Neural cell (in vitro differentiated cells): ENCODE results near the gene KRT74.

Experiments
- EP300 ChIP-seq: fragments of 450-650 bp; conservative IDR thresholded peaks from 2 replicates; pipeline ENCODE4 v1.6.1; 2014; ENCODE audit warnings: antibody characterized with exemption, mild to moderate bottlenecking, moderate library complexity; ENCODE audit not compliant: poor library complexity, severe bottlenecking
- EZH2 ChIP-seq: fragments of 200-600, 300-800 bp; shearing (Covaris generic), sonication (generic); IDR thresholded peaks from 2 replicates; pipeline ENCODE4 v1.6.1; 2014; ENCODE audit warnings: antibody characterized with exemption, low read length, borderline replicate concordance, mild to moderate bottlenecking; ENCODE audit not compliant: insufficient read depth, poor library complexity, severe bottlenecking
- MXI1 ChIP-seq: fragments of 450-650 bp; conservative IDR thresholded peaks from 2 replicates; pipeline ENCODE4 v1.6.1; 2014; ENCODE audit warnings: antibody characterized with exemption, mild to moderate bottlenecking; ENCODE audit not compliant: poor library complexity, severe bottlenecking
- POLR2AphosphoS5 ChIP-seq: IDR thresholded peaks from 2 replicates; pipeline ENCODE4 v1.6.1; 2012
- RAD21 ChIP-seq: fragments of 450-650 bp; conservative IDR thresholded peaks from 2 replicates; pipeline ENCODE4 v1.6.1; 2014; ENCODE audit warnings: antibody characterized with exemption, mild to moderate bottlenecking, moderate library complexity
- SMC3 ChIP-seq: fragments of 450-650 bp; conservative IDR thresholded peaks from 2 replicates; pipeline ENCODE4 v1.6.1; 2014; ENCODE audit warnings: antibody characterized with exemption, mild to moderate bottlenecking, moderate library complexity; ENCODE audit not compliant: poor library complexity
- TAF1 ChIP-seq: IDR thresholded peaks from 2 replicates; pipeline ENCODE4 v1.6.1; 2012; ENCODE audit warnings: low read depth
- TF ChIP-seq, protein P1 (sequence below): IDR thresholded peaks from 2 replicates; pipeline ENCODE4 v1.6.1; 2012; ENCODE audit warnings: borderline replicate concordance
- TF ChIP-seq, protein P2 (sequence below): fragments of 450-650 bp; IDR thresholded peaks from 2 replicates; pipeline ENCODE4 v1.5.1; 2014; ENCODE audit warnings: antibody characterized with exemption, mild to moderate bottlenecking, moderate library complexity; ENCODE audit not compliant: poor library complexity, severe bottlenecking

DNA sequence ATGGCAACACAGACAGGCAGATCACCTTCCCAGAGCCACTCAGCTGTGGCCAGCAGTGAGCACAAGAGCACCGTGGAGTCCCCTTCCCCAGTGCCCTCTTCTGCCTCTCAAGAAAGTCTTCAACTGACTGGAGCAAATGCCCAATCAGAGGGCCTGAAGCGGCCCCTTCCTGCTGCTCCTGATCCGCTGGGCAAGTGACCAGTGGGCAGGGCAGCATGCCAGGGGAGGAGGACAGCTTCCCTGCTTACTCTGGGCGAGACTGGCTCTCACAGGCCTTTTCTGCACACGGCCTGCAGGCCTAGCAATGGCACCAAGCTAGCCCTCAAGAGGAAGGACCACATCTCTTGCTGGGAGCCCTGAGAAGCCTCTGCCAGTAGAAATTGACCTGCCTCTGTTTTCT lies 21.6 kb downstream of the KRT74 start:
- TF ChIP-seq, protein P1, sequence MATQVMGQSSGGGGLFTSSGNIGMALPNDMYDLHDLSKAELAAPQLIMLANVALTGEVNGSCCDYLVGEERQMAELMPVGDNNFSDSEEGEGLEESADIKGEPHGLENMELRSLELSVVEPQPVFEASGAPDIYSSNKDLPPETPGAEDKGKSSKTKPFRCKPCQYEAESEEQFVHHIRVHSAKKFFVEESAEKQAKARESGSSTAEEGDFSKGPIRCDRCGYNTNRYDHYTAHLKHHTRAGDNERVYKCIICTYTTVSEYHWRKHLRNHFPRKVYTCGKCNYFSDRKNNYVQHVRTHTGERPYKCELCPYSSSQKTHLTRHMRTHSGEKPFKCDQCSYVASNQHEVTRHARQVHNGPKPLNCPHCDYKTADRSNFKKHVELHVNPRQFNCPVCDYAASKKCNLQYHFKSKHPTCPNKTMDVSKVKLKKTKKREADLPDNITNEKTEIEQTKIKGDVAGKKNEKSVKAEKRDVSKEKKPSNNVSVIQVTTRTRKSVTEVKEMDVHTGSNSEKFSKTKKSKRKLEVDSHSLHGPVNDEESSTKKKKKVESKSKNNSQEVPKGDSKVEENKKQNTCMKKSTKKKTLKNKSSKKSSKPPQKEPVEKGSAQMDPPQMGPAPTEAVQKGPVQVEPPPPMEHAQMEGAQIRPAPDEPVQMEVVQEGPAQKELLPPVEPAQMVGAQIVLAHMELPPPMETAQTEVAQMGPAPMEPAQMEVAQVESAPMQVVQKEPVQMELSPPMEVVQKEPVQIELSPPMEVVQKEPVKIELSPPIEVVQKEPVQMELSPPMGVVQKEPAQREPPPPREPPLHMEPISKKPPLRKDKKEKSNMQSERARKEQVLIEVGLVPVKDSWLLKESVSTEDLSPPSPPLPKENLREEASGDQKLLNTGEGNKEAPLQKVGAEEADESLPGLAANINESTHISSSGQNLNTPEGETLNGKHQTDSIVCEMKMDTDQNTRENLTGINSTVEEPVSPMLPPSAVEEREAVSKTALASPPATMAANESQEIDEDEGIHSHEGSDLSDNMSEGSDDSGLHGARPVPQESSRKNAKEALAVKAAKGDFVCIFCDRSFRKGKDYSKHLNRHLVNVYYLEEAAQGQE: no peak
- TF ChIP-seq, protein P2, sequence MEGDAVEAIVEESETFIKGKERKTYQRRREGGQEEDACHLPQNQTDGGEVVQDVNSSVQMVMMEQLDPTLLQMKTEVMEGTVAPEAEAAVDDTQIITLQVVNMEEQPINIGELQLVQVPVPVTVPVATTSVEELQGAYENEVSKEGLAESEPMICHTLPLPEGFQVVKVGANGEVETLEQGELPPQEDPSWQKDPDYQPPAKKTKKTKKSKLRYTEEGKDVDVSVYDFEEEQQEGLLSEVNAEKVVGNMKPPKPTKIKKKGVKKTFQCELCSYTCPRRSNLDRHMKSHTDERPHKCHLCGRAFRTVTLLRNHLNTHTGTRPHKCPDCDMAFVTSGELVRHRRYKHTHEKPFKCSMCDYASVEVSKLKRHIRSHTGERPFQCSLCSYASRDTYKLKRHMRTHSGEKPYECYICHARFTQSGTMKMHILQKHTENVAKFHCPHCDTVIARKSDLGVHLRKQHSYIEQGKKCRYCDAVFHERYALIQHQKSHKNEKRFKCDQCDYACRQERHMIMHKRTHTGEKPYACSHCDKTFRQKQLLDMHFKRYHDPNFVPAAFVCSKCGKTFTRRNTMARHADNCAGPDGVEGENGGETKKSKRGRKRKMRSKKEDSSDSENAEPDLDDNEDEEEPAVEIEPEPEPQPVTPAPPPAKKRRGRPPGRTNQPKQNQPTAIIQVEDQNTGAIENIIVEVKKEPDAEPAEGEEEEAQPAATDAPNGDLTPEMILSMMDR: no peak
- TF ChIP-seq EZH2 (no peak), EP300 (no peak), TAF1 (no peak), SMC3 (no peak), RAD21 (no peak), POLR2AphosphoS5 (no peak), MXI1 (no peak)
